Ascending aorta (tissue), 2 donors: Measurements from ENCODE around the gene PLSCR2. TPM values are rescaled to one million over a fixed set of nuclear protein-coding genes. Genes with fewer than 3 reads are reported as not detected.
"Not testable (repeated sequence)": the region's sequence is repeated elsewhere in the genome, so short reads cannot be mapped to it uniquely, and the experiment has no call there.

Experiments used
- DNase-seq, 2 donors: peaks; one replicate each; pipeline ENCODE4 v3.0.0-alpha.2; 2019; ENCODE audit warnings: low spot score in 2 of 2
- H3K27ac ChIP-seq, 2 donors: fragments of 200-600 bp; sonication (generic); one replicate each; pipeline ENCODE4 v1.5.1; 2016 to 2017; ENCODE audit warnings: mild to moderate bottlenecking in 1 of 2
- H3K27me3 ChIP-seq: fragments of 200-600 bp; sonication (generic); one replicate; pipeline ENCODE4 v1.5.1; 2017
- H3K36me3 ChIP-seq, 2 donors: fragments of 200-600 bp; sonication (generic); one replicate each; pipeline ENCODE4 v1.5.1; 2016
- H3K4me1 ChIP-seq, 2 donors: fragments of 200-600 bp; sonication (generic); one replicate each; pipeline ENCODE4 v1.5.1; 2016 to 2017; ENCODE audit warnings: mild to moderate bottlenecking in 1 of 2
- H3K4me3 ChIP-seq, 2 donors: fragments of 200-600 bp; sonication (generic); one replicate each; pipeline ENCODE4 v1.5.1; 2016 to 2017; ENCODE audit warnings: mild to moderate bottlenecking in 1 of 2
- H3K9me3 ChIP-seq, 2 donors: fragments of 200-600 bp; sonication (generic); one replicate each; pipeline ENCODE4 v1.5.1; 2016
- intact Hi-C: fragments of 100-400 bp; cut with DNase I; formaldehyde crosslinking; loops from one replicate; pipeline ENCODE4 v1.15.1; 2023
- total RNA-seq: library from RNA; depleted of rRNA; stranded (reverse); fragments of >200 nt; gene quantifications from one replicate; pipeline ENCODE4 v1.1.0, GENCODE V29; 2016
- TF ChIP-seq, protein P1 (sequence below), 3 experiments: fragments of 200-600 bp in 2 of 3; fragments of 450-650 bp in 1 of 3; sonication (generic) in 2 of 3; IDR thresholded peaks; one replicate each; pipeline ENCODE4 v1.5.1; 2016 to 2019; ENCODE audit warnings: antibody characterized with exemption in 3 of 3, mild to moderate bottlenecking in 1 of 3, moderate library complexity in 1 of 3

PLSCR2 gene
- total RNA-seq, 1 donor from 2014 or later, result not detected

- no peaks in the 10 kb centered on the region for H3K27me3 ChIP-seq
- no peaks in the 10 kb centered on the region for H3K9me3 ChIP-seq
- TF ChIP-seq, protein P1, sequence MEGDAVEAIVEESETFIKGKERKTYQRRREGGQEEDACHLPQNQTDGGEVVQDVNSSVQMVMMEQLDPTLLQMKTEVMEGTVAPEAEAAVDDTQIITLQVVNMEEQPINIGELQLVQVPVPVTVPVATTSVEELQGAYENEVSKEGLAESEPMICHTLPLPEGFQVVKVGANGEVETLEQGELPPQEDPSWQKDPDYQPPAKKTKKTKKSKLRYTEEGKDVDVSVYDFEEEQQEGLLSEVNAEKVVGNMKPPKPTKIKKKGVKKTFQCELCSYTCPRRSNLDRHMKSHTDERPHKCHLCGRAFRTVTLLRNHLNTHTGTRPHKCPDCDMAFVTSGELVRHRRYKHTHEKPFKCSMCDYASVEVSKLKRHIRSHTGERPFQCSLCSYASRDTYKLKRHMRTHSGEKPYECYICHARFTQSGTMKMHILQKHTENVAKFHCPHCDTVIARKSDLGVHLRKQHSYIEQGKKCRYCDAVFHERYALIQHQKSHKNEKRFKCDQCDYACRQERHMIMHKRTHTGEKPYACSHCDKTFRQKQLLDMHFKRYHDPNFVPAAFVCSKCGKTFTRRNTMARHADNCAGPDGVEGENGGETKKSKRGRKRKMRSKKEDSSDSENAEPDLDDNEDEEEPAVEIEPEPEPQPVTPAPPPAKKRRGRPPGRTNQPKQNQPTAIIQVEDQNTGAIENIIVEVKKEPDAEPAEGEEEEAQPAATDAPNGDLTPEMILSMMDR (IDR thresholded peaks at IDR 0.05), result no peak
- H3K36me3 ChIP-seq, result no peaks in the 10 kb centered on the region
- intact Hi-C loops, result no loop called here
- H3K4me3 ChIP-seq, result no peak overlapping the region
- peaks cover 0 to 9% of the 10 kb centered on the region in 2 donors for H3K4me1 ChIP-seq
- H3K27ac ChIP-seq, result no peak overlapping the region
- DNase-seq, result no peak
Measured at GRCh38 chr3:146501752-146502151, 32.4 kb upstream of the PLSCR2 start.

GRCh38 chr3:146499701-146500100 lies 30.3 kb upstream of the PLSCR2 start:
- Histone ChIP-seq H3K4me3 (no peak overlapping the region), H3K4me1 (no peaks in the 10 kb centered on the region), H3K27ac (no peak overlapping the region), H3K9me3 (no peaks in the 10 kb centered on the region), H3K27me3 (no peaks in the 10 kb centered on the region), H3K36me3 (no peaks in the 10 kb centered on the region)
- no peak for DNase-seq
- TF ChIP-seq, protein P1 (IDR thresholded peaks at IDR 0.05), result no peak
- intact Hi-C loops, result no loop called here

- no peaks in the 10 kb centered on the region for H3K27me3 ChIP-seq
- H3K4me1 ChIP-seq, result no peaks in the 10 kb centered on the region
- no peaks in the 10 kb centered on the region for H3K36me3 ChIP-seq
- no peak overlapping the region for H3K4me3 ChIP-seq
- no peaks in the 10 kb centered on the region for H3K9me3 ChIP-seq
- no peak for DNase-seq
- intact Hi-C loops, result no loop called here
- H3K27ac ChIP-seq, result no peak overlapping the region
- TF ChIP-seq, protein P1 (IDR thresholded peaks at IDR 0.05), result no peak
Measured at GRCh38 chr3:146498002-146498736, 28.8 kb upstream of the PLSCR2 start.

DNA sequence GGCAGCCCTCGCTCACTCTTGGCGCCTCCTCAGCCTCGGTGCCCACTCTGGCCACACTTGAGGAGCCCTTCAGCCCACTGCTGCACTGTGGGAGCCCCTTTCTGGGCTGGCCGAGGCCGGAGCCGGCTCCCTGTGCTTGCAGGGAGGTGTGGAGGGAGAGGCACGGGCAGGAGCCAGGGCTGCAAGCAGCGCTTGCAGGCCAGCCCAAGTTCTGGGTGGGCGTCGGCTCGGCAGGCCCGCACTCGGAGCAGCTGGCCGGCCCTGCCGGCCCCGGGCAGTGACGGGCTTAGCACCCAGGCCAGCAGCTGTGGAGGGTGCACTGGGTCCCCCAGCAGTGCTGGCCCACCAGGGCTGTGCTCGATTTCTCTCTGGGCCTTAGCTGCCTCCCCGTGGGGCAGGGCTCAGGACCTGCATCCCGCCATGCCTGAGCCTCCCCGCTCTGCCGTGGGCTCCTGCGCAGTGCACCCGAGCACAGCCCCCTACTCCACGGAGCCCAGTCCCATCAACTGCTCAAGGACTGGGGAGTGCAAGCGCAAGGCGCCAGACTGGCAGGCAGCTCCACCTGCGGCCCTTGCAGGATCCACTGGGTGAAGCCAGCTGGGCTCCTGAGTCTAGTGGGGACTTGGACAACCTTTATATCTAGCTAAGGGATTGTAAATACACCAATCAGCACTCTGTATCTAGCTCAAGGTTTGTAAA lies 27.9 kb upstream of the PLSCR2 start:
- not testable (repeated sequence) for H3K27ac ChIP-seq, H3K36me3 ChIP-seq

DNA sequence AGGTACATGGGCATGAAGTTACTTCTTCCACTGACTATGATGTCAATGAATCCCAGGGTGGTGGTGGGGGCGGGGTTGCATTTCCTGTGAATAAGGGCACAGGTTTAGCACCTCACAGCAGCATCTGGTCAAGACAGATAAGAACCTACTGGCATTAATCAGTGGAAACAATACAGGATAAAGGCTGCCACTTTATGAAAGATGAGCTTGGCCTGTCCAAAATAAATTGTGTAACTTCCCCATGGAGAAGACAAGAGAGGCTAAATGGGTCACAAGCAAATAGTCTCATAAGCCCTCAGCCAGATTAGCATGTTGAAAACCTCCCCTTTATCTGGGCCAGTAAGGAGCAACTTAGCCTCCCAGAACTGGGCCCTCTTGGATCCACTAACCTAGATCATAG lies 27.4 kb upstream of the PLSCR2 start:
- H3K27ac ChIP-seq, result no peak overlapping the region
- H3K36me3 ChIP-seq, result no peaks in the 10 kb centered on the region
- no peak for DNase-seq
- H3K4me3 ChIP-seq, result no peak overlapping the region
- intact Hi-C loops, result no loop called here
- no peaks in the 10 kb centered on the region for H3K27me3 ChIP-seq
- H3K4me1 ChIP-seq, result no peaks in the 10 kb centered on the region
- no peaks in the 10 kb centered on the region for H3K9me3 ChIP-seq
- TF ChIP-seq, protein P1 (IDR thresholded peaks at IDR 0.05), result no peak

More for the DNA sequence above, 27.9 kb upstream of the PLSCR2 start:
- DNase-seq, H3K9me3 ChIP-seq, H3K27me3 ChIP-seq, H3K4me1 ChIP-seq, intact Hi-C loops, H3K4me3 ChIP-seq: not testable (repeated sequence)

DNA sequence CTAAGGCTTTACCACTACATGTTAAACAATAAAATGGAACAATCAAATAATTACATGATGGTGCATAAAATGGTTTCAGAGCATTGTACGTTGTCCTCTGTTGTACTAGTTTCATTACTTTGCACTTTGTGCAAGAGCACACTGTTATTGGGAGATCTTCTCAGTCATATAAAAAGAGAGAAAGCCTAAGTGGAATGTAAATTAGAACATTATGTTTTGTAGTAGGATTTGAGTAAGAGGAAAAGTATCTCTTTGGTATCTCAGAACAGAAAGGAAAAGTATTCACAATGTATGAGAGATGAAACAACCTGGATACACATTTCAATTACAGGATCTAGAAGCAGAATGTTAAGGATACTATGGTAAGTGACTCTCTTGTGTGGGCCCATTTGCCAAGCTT lies 26.9 kb upstream of the PLSCR2 start:
- TF ChIP-seq, protein P1 (IDR thresholded peaks at IDR 0.05), result no peak
- Histone ChIP-seq H3K4me3 (no peak overlapping the region), H3K27ac (no peak overlapping the region), H3K4me1 (no peaks in the 10 kb centered on the region), H3K36me3 (no peaks in the 10 kb centered on the region), H3K9me3 (no peaks in the 10 kb centered on the region), H3K27me3 (no peaks in the 10 kb centered on the region)
- DNase-seq, result no peak
- intact Hi-C loops, result no loop called here
